Vagina (tissue), 2 donors: ENCODE measurements around the gene CAPN13. TPM values are rescaled to one million over a fixed set of nuclear protein-coding genes. Genes with fewer than 3 reads are reported as not detected.

Experiments used
- DNase-seq, 2 donors: peaks; one replicate each; pipeline ENCODE4 v3.0.0-alpha.2; 2017; ENCODE audit errors: extremely low spot score in 2 of 2
- H3K27ac ChIP-seq: fragments of 200-600 bp; sonication (generic); one replicate; pipeline ENCODE4 v1.5.1; 2019
- H3K27me3 ChIP-seq: fragments of 200-600 bp; sonication (generic); one replicate; pipeline ENCODE4 v1.5.1; 2019
- H3K36me3 ChIP-seq, 2 donors: fragments of 200-600 bp; sonication (generic); one replicate each; pipeline ENCODE4 v1.5.1; 2017 to 2019
- H3K4me1 ChIP-seq: fragments of 200-600 bp; sonication (generic); one replicate; pipeline ENCODE4 v1.5.1; 2019
- H3K4me3 ChIP-seq, 2 donors: fragments of 200-600 bp; sonication (generic); 1 replicate in 1 of 2; 2 replicates in 1 of 2; pipeline ENCODE4 v1.5.1; 2016 to 2019
- H3K9me3 ChIP-seq: fragments of 200-600 bp; sonication (generic); one replicate; pipeline ENCODE4 v1.5.1; 2019
- POLR2A ChIP-seq, 2 donors: fragments of 450-650 bp; IDR thresholded peaks; one replicate each; pipeline ENCODE4 v1.6.1; 2017; ENCODE audit warnings: antibody characterized with exemption in 2 of 2, mild to moderate bottlenecking in 2 of 2, moderate library complexity in 2 of 2
- POLR2AphosphoS5 ChIP-seq, 2 donors: sonication (generic); formaldehyde crosslinking; IDR thresholded peaks; one replicate each; pipeline ENCODE4 v1.9.0; 2017; ENCODE audit warnings: antibody characterized with exemption in 2 of 2, mild to moderate bottlenecking in 2 of 2, low read depth in 1 of 2; ENCODE audit not compliant: insufficient read depth in 1 of 2
- intact Hi-C: fragments of 100-400 bp; cut with DNase I; formaldehyde crosslinking; loops from one replicate; pipeline ENCODE4 v1.15.1; 2023
- total RNA-seq: library from RNA; depleted of rRNA; stranded (reverse); fragments of >200 nt; gene quantifications from one replicate; pipeline ENCODE4 v1.2.3, GENCODE V29; 2016
- TF ChIP-seq, protein P1 (sequence below), 3 experiments: fragments of 450-650 bp in 2 of 3; fragments of 200-600 bp in 1 of 3; sonication (generic) in 1 of 3; IDR thresholded peaks; one replicate each; pipeline ENCODE4 v1.5.1; 2017 to 2019; ENCODE audit warnings: antibody characterized with exemption in 3 of 3, mild to moderate bottlenecking in 2 of 3, moderate library complexity in 2 of 3

Gene CAPN13
- total RNA-seq, 1 donor from 2014 or later = not detected

DNA sequence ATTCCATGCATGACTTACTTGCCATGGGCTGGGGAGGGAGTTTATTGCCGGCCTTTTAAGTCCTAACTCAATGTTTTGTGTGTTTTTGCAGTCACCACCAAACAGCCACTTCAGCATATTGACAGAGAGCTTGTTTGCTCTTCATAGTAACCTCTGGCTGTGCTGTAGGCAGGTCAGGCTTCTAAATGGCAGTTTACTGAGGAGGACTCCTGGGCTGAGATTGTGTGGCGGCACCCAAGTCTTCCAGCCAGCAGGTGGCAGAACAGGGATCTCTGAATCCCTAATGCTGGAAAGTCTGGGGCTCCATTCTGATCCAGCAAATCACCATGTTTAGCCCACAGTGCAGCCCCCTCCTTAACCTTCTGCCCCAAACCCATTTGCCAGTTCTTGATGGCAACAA, 121.2 kb downstream of the CAPN13 start:
- H3K27me3 ChIP-seq = no peaks in the 10 kb centered on the region
- peaks cover 15% of the 10 kb centered on the region for H3K4me1 ChIP-seq
- H3K9me3 ChIP-seq = no peaks in the 10 kb centered on the region
- H3K4me3 ChIP-seq = no peak overlapping the region
- H3K36me3 ChIP-seq = no peaks in the 10 kb centered on the region
- peak in 1 of 2 donors; percentile 27 for DNase-seq
- intact Hi-C loops = no loop called here
- no peak overlapping the region for H3K27ac ChIP-seq
- TF ChIP-seq POLR2AphosphoS5 (IDR thresholded peaks at IDR 0.05; ENCODE audit: insufficient read depth in 1 of 2, low read depth in 1 of 2) = no peak
- TF ChIP-seq, protein P1, sequence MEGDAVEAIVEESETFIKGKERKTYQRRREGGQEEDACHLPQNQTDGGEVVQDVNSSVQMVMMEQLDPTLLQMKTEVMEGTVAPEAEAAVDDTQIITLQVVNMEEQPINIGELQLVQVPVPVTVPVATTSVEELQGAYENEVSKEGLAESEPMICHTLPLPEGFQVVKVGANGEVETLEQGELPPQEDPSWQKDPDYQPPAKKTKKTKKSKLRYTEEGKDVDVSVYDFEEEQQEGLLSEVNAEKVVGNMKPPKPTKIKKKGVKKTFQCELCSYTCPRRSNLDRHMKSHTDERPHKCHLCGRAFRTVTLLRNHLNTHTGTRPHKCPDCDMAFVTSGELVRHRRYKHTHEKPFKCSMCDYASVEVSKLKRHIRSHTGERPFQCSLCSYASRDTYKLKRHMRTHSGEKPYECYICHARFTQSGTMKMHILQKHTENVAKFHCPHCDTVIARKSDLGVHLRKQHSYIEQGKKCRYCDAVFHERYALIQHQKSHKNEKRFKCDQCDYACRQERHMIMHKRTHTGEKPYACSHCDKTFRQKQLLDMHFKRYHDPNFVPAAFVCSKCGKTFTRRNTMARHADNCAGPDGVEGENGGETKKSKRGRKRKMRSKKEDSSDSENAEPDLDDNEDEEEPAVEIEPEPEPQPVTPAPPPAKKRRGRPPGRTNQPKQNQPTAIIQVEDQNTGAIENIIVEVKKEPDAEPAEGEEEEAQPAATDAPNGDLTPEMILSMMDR (IDR thresholded peaks at IDR 0.05) = no peak
- TF ChIP-seq POLR2A (IDR thresholded peaks at IDR 0.05) = no peak

DNA sequence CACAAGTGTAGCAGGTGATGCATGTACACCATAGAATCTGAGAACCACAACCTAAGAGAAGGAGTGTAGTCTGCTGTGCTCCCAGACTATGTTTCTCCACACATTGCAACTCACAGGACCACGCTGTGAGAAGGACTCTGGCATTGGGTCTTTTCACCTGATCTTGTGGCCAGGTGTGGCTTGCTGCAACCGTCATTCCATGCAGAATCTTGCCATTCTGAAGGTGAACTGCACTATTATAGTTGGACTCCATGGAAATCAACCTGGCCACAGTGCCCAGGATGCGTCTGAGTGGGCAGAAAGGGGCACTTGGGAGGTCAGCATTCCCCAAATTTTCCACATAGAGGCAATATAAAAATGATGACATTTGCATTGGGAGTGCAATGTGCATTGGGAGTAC, 122.2 kb downstream of the CAPN13 start:
- DNase-seq = no peak
- no peaks in the 10 kb centered on the region for H3K36me3 ChIP-seq
- H3K4me3 ChIP-seq = no peak overlapping the region
- intact Hi-C loops = no loop called here
- no peak overlapping the region for H3K27ac ChIP-seq
- H3K9me3 ChIP-seq = no peaks in the 10 kb centered on the region
- no peaks in the 10 kb centered on the region for H3K27me3 ChIP-seq
- TF ChIP-seq, protein P1 (IDR thresholded peaks at IDR 0.05) = no peak
- TF ChIP-seq POLR2AphosphoS5 (IDR thresholded peaks at IDR 0.05; ENCODE audit: insufficient read depth in 1 of 2, low read depth in 1 of 2) (no peak), POLR2A (IDR thresholded peaks at IDR 0.05) (no peak)
- peaks cover 10% of the 10 kb centered on the region for H3K4me1 ChIP-seq

DNA sequence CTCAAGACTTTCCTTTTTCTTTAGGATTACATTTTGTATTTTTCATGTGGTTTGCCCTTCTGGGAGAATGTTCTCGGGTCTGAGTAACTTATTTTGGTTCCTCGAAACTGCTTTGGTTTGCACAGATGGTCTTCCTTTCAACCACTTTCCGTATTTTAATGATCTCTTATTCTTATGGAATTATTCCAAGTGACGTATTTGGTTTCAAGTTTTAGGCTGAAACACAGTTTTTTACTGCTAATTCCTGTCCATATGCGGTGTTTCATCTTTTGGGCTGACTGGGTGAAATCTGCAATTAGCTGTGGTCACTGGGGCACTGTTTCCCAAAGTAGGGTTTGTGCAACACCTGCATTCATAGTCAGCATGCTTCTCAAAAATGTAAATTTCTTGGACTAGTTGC, 122.7 kb downstream of the CAPN13 start:
- TF ChIP-seq POLR2AphosphoS5 (IDR thresholded peaks at IDR 0.05; ENCODE audit: insufficient read depth in 1 of 2, low read depth in 1 of 2) (no peak), POLR2A (IDR thresholded peaks at IDR 0.05) (no peak)
- TF ChIP-seq, protein P1 (IDR thresholded peaks at IDR 0.05) = no peak
- H3K27me3 ChIP-seq = no peaks in the 10 kb centered on the region
- DNase-seq = peak in 1 of 2 donors; percentile 69
- H3K4me3 ChIP-seq = no peak overlapping the region
- no peaks in the 10 kb centered on the region for H3K9me3 ChIP-seq
- H3K27ac ChIP-seq = no peak overlapping the region
- H3K4me1 ChIP-seq = peaks cover 5% of the 10 kb centered on the region
- H3K36me3 ChIP-seq = no peaks in the 10 kb centered on the region
- intact Hi-C loops = no loop called here

DNA sequence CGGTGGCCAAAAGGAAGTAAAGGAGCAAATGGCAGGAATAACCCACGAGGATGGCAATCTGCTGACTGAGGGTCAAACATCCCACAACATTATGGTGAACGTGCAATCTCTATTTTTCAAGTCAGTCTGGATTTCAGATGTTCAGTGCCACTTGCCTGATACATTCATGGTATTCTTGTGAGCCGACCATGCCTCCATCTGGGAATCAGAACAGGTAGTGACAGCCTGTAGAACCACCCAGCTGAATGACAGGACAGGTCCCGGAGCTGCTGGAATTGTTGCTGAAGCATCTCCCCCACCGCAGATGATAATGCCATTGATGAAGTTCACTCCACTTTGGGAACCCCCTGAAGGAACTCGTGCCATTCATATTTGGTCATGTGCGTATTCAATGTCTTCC, 123.2 kb downstream of the CAPN13 start:
- Histone ChIP-seq H3K27ac (no peak overlapping the region), H3K36me3 (no peaks in the 10 kb centered on the region), H3K4me3 (no peak overlapping the region), H3K9me3 (no peaks in the 10 kb centered on the region), H3K27me3 (no peaks in the 10 kb centered on the region), H3K4me1 (peaks cover under 1% of the 10 kb centered on the region)
- intact Hi-C loops = no loop called here
- TF ChIP-seq, protein P1 (IDR thresholded peaks at IDR 0.05) = no peak
- TF ChIP-seq POLR2AphosphoS5 (IDR thresholded peaks at IDR 0.05; ENCODE audit: insufficient read depth in 1 of 2, low read depth in 1 of 2) = no peak
- no peak for TF ChIP-seq POLR2A (IDR thresholded peaks at IDR 0.05)
- DNase-seq = peak in 1 of 2 donors; percentile 72

DNA sequence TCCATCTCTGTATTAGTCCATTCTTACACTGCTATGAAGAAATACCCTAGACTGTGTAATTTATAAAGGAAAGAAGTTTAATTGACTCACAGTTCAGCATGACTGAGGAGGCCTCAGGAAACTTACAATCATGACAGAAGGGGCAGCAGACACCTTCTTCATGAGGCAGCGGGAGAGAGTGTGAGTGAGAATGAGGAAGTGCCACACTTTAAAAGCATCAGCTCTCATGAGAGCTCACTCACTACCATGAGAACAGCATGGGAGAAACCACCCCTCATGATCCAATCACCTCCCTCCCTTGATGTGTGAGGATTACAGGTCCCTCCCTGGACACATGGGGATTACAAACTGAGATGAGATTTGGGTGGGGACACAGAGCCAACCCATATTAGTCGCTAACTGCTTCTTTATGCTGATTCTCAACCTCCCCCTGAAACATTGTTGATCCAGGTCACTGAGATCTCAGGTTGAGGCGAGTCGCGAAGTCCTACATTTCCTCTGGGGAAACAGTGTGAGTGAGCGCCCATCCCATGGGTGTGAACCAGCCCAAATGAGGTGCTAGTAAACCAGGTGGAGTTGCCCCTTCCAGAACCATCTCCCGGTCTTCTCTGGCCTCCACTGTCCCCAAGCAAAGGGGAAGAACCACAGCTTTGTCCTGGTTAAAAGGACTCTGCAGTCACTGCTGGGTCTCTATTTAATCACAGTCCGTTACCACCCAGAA, 123.8 kb downstream of the CAPN13 start:
- H3K27me3 ChIP-seq = no peaks in the 10 kb centered on the region
- H3K4me1 ChIP-seq = no peaks in the 10 kb centered on the region
- intact Hi-C loops = no loop called here
- no peak for TF ChIP-seq POLR2AphosphoS5 (IDR thresholded peaks at IDR 0.05; ENCODE audit: insufficient read depth in 1 of 2, low read depth in 1 of 2)
- TF ChIP-seq, protein P1 (IDR thresholded peaks at IDR 0.05) = no peak
- TF ChIP-seq POLR2A (IDR thresholded peaks at IDR 0.05) = no peak
- no peaks in the 10 kb centered on the region for H3K9me3 ChIP-seq
- no peak overlapping the region for H3K4me3 ChIP-seq
- H3K27ac ChIP-seq = no peak overlapping the region
- peak in 1 of 2 donors; percentile 56 for DNase-seq
- no peaks in the 10 kb centered on the region for H3K36me3 ChIP-seq
